Hematopoietic multipotent progenitor cell treated with erythropoietin and hydrocortisone succinate and interleukin-3 and kit ligand, for 15 days (in vitro differentiated cells): ENCODE data around the gene C2CD4D.

Source experiments
- DNase-seq: peaks from one replicate; pipeline ENCODE4 v3.0.0-alpha.2; 2015; ENCODE audit warnings: low spot score

Gene C2CD4D

DNA sequence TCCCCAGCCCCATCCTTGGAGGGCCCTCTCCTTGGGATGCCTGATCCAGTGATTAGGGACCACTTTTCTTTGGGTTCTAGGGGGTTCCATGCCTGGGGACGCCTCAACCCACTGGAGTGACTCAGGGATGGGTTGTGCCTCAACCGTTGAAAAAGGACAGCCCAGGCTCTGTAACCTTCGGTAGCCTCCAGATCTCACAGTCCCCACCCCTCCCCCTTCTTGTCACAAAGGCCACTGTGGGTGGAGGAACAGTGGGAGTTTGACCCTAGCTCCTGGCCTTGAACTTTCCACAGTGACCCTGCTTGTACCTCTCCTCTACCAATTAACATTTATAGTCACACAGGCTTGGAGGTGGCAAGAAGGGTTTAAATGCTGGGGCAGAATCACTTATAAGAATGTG is 5.4 kb downstream of the C2CD4D start:
- no peak for DNase-seq

DNA sequence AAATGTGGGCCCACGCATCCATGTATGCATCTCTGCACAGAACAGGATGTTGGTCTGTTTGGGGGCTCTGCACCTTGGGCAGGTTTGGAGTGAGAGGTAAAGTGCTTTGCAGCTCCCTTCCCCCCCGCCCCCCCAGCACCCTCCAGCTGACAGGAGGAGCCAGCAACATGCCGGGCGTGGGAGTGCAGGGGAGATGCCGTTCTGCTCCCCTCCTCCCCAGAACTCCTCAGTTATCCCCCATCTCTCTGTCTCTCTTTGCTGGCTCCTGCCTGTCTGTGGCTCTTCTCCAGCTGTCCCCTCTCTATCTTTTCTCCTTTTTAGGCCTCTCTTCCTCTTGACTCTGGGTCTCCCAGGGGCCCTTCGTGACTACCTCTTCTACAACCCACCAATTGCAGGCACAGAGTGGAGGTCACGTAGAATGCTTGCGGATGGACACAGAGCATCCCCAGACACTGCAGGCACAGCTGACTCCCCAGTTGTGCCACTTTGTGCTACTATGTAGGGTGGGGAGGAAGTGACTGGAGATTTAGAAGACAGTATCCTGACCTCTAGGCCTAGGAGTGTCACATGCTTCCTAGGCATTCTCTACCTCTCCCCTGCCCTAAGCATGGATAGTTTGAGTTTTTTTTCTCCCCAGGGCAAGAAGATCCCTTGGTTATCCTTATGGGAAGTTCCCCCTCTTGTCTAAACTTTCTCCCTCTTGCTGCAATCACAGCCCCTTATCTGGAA is 6.3 kb downstream of the C2CD4D start:
- no peak for DNase-seq

DNA sequence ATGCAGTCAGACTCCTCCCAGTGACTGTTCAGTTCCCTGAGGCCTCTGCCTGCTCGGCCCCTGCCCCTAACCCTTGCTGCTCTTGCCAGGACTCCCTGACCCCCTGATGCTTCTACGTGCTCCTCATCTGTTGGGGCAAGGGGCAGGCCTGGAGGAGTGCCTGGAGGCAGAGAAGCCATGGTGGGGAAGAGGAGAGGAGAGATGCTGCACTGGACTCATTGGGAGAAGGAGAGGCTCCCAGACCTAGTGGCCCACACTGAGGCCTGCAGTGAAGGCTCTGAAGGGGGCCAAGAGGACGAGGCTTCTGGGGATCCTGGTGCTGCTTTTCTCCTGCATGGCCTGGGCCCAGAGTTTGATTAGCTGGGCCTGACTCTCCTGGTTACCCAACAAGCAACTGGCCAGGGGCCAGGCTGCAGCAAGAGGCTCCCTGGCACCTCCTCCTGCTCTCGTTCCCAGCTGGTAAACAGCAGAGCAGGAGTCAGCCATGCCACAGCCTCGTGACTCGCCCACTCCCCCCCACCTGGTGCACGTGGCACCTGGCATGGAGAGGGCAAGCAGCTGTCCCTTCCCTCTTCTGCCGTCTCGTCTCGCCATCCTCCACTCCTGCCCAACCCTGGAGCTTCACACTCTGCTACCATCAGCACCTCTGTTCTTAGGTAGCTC is 7.2 kb downstream of the C2CD4D start:
- no peak for DNase-seq

DNA sequence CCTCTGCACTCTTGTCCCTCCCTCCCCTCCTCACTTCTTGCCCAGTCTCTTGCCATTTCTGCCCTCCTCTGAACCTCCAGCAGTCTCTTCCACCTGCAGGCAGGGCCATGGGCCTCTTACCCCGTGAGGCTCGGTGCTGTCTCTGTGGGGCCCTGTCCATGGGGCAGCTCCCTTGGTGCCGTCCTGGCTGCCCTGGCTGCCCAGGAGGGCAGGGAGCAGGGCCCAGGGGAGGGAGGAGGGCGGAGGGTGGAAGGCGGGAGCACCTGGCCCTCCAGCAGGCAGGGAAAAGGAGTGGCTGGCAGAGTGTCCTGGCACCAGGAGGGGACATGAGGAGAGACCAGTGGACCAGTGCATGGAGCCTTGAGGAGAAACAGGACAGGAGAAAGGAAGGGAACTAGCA is 8.0 kb downstream of the C2CD4D start, which contains the start of gene RORC:
TSS of gene RORC (minus strand) at position 198 of the 400 bp plus-strand sequence. CDS start at position 160, 38 bp downstream.
- DNase-seq: no peak

DNA sequence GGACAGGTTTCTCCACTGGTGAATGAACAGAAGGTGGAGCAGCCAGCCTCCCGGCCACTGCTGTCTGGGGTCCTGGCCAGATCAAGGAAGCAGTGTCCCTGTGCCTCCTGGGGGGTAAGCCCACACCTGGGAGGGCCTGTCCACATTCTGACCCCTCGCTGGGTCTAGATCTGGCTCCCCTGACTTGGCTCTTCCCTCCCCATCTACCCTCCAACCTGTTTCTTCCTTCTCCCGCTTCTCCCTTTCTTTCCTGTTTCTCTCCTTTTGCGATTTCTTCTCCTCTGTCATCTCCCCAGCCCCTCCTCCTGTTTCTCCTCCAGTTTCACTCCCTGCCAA is 8.4 kb downstream of the C2CD4D start:
- no peak for DNase-seq

DNA sequence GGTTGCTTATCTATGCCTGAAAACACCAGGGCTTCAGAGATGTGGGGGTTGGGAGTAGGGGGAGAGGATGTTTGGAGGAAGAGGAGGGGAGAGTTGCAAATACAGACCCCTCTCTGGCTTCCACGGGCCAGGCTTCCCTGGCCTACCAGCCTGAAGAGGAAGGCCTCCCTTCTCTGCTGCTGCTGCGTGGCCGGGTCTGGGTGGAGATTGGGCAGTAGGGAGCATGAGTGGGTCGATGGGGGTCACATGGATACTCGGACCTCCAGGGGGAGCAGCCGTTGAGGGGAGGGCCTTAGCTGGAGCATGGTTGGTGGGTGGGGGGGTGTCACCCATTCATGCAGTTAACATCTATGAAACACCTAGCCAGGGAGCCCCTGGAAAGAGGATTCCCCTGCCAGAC is 9.6 kb downstream of the C2CD4D start:
- no peak for DNase-seq

DNA sequence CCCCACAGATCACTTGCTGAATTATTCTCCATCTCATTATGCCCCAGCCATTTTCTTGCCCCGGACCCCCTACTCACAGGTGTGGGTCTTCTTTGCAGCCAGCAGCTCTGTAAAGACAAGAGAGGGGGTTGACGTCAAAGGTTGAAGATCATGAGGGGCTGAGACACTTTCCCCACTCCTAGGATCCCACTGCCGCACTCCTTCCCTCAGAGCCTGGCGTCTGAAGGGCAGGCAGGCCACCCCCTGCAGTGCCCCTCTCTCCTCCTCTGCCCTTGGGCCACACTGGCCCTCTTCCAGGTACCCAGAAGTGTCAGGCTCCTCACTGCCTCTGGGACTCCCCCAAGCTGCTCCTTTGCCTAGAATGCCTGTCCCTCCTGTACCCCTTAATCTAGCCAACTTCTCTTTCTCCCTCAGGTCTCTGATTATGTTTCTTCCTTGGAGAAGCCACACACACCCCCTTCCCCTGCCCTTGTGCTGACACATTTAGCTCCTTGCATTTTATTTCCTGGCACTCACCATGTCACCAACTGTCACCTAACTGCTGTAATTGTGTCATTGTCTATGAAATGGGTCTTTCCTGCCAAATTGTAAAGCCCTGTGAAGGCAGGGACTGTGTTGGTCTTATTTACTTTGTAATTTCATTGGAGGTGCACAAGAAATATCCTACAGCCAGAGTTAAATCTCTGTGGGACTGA is 10.1 kb downstream of the C2CD4D start:
- DNase-seq: no peak

DNA sequence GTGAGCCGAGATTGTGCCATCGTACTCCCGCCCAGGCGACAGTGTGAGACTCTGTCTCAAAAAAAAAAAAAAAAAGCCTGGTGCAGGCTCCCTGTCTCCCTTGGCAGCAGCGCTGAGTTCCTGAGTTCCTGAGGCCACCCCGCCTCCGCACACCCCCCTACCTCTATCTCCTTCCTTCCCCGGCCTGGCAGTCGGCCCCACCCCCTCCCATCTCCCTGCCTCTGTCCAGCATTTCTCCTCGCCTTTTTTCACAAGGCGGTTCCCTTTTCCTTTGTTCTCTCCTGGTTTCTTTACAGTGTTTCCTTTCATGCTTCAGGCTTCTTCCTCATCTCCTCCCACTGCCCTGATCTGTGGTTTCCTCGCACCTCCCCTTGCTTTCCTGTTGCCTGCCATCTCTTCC is 10.7 kb downstream of the C2CD4D start:
- no peak for DNase-seq

DNA sequence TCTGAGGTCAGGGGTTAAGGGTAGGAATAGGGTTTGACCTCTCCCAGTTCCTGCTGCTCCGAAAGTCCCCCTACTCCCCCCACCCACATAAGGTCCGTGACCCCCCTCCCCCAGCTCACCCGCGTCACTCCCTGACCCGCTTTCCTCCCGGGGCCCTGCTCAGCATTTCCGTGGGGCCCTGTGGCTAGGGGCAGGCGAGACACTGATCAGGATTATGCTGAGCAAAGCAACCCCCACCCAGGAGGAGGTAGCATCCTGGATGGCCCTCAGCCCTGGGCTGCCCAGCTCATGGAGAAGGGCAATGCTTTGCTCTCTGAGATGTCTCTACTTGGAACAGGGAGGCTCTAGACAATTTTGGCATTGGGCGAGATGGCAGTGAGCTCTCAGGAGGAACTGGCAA is 11.8 kb downstream of the C2CD4D start:
- no peak for DNase-seq

DNA sequence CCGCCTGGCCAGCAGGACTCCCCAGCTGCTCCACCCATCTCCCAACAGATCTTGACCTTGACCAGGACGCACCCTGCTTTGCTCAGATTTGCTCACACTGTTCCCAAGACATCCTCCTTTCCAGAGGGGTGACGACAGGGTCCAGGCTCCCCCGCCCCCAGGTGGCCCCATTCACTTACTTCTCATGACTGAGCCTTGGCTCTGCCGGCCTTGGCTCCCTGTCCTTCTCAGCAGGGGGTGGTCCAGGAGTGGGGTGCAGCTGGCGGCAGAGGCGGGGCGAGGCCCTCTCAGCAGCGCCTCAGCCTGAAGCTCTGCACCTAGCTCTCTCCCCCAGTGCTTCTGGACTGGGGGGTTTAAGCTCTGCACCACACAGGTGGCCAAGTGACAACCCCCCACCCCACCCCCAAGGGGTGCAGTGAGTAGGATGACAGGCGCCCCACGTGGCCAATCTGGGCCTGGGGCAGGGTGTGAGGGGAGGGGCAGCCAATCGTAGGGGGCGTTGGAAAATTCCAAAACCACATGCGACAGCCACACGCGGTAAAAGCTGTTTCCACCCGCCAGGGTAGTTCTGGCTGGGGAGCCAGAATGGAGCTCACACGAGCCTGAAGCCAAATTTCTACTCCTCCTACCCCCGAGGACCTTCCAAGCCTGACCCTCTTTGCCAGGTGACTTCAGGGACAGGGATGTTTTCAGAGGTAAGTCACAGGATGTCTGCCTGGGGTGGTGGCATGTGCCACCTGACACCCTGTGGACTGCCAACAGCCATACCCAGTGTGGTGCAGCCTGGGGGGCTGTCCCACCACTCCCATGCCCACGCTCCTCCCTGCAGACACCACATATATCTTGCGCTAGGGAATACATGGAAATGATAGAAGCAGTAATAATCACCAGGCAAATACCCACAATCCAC is 13.6 kb downstream of the C2CD4D start:
- DNase-seq: no peak

DNA sequence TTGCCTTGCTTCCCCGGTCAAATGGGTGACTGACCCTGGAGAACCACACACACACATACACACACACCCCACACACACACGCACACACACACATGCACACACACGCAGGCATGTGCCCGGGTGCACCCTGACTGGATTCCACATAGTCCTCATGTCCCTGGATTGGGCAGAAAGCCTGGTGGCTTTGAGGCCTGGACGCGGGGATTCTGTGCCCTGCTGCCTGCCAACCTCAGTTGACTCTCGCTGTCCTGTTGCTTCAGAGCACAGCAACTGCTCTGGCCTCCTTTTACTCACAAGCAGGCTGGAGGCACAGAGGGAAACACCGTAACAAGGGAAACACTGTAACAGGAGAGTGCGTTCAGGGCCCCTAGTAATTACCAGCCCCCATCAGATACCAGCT is 14.4 kb downstream of the C2CD4D start:
- no peak for DNase-seq

DNA sequence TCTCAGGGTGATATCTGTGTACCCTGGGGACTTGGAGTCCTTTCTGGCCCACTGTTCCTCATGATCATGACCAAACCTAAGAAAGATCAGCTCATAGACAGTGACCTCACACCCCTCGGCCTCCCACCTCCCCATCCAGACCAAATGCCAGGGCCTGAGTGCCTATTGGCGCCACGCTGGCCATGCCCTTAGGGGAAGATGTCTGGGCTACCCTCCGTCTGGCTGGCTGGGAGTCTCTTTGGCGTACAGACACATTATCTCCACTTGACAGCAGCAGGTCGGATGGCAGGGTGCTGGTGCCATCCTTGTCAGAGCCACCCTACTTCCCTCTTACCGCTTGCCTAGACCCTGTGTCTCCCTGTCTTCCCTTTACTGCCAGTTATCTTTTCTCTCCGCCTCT is 16.4 kb downstream of the C2CD4D start:
- no peak for DNase-seq

DNA sequence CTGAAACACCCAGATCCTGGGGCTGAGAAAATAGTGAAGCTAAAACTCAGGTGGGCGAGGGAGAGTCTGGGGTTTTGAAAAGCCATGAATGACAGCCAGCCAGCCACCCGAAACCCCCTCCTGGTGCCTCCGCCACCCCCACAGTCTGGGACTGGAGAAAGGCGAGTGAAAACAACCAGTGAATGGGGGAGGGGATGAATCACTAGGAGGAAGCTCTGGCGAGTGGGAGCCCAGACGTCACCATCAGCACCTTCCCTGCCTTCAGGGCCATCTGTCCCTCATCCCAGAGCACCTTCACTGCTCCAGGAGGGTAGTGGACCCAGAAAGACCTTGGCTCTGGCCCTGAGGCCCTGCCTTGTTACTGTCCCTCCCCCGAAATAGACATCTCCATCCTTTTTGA is 17.2 kb downstream of the C2CD4D start:
- DNase-seq: no peak

DNA sequence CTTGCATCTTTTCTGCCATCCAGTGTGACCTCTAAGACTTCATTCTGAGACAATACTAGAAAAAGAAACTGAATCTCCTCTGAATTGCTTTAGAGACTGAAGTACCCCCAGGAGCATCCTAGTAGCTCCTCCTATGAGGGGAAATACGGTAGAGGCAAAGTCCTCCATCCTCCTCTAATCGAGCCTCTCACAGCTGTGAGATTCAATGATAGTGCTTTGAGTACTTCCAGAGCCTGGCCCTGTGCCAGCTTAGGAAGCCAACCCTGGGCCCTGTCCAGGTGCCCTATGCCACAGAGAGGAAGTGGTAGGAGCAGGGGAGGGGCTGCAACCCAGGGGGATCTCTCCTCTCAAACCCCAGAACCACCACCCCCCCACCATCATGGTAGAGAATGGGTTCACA is 18.7 kb downstream of the C2CD4D start:
- DNase-seq: no peak

DNA sequence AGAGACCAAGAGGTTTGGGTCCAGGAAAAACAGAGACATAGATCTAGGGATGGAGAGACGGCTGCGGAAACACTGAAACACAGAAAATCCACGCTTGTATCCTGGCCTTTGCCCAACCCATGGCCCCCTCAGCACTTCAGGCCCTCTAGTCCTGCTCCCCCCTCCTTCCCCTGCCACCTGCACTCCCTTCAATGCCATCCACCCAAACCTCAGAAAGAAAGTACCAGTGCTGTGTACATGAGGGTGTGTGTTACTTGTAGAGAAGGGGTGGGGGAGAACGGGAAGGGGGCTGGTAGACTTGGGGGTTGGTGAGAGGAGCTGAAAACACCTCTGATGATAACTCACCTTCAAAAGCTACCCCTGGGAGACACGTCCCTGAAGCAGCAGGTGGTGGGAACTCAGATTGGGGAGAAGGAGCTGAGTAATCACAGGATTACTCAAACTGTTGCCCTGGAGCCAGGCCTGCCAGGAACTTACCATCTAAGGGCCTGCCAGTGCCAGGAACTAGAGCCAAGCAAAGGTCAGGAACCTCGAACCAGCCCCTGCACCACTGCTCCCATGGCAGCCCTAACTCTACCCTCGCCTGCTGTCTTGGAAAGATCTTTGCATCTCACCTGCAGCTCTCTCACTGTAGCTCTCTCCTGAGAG is 19.5 kb downstream of the C2CD4D start:
- DNase-seq: no peak

DNA sequence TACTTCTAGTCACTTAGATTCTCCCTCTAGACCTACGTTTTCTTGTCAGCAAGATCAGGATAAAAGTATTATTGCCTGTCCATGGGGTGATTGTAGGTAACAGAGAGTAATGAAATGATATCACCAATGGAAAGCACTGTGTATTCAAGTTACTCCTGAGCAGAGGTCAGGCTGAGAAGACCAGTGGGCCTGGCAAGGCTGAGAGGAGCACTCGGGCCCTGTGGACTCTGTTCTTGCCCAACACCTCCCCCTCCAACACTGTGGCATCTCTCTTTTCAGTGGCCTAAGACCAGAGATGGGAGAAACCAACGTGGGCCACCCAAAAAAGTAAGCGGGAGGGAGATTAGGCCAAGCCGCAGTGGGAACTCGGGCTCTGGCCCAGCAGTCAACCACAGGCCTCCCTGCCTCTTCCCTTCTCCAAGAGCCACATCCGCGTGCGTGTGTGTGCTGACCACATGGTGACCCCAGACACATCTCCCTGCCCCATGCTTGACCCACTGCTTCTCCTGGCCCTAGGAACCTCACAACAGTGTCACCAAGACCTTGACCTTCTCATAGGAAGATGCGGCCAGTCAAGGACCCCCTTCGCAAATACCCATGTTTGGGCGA is 20.3 kb downstream of the C2CD4D start:
- no peak for DNase-seq

DNA sequence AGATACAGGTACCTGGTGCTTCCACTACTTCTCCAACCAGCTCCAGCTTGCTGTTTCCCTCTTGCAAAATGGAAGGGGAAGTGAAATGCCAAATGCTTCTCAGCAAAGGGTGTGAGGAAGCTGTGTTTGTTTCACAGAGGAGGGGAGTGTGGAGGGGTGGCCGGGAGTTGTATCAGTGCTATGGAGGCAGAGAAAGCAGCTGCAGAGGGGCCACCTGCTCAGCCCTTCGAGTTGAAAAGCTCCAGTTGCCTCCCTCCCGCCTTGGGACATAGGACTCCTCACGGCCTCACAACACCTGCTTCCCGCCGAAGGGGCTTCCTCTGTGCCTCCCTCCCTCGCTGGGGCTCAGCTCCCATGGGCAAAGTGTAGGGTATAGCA is 22.3 kb downstream of the C2CD4D start:
- DNase-seq: no peak

DNA sequence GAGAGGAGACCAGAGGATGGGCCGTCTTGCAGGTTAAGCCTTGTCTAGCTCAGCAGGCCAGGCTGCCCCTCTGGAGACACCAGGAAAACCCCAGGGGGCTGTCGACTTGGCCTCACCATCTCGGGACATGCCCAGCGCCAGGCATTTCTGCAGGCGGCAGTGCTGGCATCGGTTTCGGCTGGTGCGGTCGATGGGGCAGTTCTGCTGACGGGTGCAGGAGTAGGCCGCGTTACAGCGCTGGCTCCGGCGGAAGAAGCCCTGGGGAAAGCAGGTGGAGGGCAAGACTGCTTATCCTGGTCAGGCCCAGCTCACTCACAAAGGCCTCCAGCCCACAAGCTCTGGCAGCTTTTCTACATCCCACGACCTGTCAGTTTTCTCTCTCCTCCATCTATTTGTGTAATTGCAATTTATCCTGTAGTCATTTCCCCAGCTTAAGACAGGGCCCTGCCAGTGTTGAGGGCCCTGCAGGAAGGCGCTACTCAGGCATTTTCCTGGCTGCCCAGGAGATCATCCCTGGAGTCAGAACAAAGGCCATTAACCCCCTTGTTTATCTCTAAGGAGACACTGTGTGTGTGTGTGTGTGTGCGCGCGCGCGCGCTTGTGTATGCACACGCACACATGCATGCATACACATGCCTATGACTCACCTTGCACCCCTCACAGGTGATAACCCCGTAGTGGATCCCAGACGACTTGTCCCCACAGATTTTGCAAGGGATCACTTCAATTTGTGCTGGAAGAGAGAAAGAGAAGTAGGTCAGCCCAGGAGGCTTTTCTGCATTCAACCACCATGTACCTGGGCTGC is 22.9 kb downstream of the C2CD4D start:
- no peak for DNase-seq

DNA sequence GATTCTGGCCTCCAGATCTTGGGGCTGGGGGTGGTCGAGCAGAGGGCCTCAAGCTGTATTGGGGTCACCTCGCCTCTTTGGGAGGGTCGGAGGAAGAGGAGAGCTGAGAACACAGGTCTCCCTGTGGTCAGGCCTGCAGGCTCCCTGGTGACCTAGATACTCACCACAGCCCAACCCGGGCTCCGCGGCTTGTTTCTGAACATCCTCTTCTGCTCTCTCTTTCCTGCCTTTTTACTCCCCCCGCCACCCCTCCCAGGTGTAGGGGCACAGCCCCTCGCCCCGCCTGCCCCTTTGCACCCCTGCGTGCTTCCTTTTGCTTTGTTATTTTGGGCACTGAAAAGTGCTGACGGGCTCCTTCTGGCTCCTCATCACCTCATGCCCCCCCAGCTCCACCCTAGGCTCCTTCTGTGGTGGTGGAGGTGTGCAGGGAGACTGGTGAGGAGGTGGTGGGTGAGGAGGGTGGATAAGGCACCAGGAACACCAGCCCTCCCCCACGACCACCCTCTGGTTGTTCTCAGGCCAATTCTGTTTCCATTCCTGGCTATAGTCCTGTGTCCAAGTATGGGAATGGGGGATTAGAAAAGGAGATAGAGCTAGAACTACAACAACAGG is 23.8 kb downstream of the C2CD4D start:
- no peak for DNase-seq

DNA sequence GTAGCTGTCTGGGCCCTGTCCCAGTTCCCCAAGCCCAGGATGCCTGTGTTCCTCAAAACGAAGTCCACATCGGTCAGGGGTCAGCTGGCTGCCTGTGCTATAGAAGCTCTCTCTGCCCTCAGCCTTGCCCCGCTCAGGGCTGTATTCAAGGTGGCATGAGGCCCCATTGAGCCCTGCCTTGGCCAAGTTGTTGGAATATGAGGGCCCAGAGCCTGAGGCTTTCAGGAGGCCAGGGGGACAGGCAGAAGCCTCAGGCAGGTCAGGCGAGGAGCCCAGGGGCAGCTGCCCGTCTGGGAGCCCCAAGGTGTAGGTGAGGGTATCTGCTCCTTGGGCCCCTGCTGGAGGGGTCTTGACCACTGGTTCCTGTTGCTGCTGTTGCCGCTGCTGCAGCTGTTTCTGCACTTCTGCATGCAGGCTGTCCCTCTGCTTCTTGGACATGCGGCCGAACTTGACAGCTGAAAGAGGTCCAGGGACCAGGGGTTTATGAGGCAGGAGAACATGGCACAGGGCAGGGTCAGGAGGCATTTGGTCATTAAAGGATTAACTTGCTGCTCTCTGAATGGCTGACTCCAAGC is 24.6 kb downstream of the C2CD4D start:
- no peak for DNase-seq
